ENCODE measurements around the gene DBNL.

Gene DBNL

DNA sequence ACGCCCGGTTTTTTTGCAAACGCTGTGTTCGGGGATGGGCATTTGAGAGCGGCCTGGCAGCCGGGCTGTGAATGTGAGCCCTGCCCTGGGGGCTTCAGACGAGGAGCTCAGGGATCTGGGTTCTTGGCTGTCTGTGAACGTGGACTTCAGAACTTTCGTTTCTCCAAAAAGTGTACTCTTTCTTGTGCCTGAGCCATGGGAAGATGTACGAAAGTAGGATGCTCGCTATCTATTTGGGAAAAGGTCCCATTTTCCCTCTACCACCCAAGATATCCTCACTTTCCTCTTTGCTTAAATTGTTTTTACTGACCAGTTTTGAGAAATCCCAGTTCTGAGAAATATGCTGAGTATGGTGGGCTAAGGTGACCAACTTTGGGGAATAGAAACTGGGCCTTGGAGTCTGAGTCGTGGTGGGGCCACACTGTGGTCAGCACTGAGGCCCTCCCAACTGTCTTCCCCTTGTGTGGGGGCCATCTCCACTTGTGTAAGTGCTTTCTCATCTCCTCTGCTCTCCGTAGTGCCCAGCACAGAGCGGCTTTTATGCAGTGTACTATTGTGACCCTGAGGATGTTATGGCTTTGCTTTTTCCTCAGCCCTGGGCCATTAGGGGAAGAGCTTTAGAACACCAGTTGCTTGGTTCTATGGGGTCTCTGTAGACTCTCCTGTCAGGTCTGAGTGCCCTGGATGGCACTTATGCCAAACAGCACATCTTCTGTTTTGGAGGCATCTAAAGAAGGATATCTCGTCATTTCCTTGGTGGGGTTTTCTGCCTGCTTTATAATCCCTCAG, 918 bp downstream of the DBNL start:
- no peak for DNase-seq

DNA sequence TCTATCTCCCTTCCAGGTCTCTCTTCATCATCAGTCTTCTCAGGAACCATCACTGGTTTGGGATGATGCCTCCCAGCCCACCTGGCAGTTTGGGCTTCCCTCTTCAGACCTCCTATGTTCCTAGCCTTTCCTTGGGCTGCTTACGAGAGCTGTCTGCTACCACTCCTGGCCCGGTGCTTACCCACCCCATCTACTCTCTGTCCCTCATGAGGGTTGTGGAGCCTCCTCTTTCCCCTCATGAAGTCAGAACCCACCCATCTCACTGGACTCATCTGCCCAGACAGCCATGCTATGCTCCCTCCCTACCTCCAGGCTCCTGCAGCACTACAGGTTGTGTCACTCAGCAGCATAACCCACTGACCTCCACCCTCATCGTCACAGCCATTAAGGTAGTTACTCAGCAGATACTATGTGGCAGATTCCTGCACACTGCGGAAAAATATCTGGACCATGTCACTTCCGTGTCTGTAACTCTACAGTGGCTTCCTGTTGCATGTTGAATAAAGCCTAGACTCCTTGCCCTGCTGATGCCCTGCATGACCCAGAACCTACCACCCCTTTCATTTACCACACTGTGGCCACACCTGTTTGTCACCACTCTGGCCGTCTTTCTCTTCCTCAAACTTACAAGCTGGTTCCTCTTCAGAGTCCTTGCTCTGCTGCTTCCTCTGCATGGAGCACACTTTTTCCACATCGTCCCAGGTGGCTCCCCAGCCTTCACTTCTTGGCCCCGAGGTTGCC, 2.0 kb downstream of the DBNL start:
- DNase-seq, result no peak

DNA sequence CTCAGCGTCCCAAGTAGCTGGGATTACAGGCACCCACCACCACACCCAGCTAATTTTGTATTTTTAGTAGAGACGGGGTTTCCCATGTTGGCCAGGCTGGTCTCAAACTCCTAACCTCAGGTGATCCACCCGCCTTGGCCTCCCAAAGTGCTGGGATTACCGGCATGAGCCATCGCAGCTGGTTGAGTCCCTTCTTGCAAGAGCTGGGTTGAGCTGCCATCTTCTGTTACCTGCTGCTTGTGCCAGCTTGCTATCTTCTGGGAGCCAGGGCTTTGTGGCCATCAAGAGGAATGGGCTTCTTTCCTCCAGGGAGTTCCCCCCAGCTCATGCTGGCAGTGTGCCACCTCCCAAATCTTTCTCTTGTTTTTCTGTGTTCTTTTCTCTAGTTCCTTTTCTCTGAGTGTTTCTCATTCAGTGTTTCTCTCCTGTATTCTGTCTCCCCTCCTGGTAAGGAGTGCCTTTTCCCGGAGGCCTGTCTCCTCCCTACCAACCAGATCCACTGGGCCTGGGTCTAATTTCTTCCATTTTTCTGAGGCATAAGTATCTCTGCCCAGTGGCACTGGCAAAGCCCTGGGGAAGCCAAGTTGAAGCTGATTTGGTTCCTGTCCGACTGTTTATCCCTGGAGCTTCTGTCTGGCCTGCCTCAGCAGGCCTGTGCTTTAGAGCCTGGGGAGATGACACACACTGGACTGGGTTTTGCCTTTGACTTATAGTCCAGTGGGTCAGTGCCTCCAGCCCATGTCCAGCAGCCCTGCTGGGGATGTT, 3.7 kb downstream of the DBNL start:
- no peak for DNase-seq

DNA sequence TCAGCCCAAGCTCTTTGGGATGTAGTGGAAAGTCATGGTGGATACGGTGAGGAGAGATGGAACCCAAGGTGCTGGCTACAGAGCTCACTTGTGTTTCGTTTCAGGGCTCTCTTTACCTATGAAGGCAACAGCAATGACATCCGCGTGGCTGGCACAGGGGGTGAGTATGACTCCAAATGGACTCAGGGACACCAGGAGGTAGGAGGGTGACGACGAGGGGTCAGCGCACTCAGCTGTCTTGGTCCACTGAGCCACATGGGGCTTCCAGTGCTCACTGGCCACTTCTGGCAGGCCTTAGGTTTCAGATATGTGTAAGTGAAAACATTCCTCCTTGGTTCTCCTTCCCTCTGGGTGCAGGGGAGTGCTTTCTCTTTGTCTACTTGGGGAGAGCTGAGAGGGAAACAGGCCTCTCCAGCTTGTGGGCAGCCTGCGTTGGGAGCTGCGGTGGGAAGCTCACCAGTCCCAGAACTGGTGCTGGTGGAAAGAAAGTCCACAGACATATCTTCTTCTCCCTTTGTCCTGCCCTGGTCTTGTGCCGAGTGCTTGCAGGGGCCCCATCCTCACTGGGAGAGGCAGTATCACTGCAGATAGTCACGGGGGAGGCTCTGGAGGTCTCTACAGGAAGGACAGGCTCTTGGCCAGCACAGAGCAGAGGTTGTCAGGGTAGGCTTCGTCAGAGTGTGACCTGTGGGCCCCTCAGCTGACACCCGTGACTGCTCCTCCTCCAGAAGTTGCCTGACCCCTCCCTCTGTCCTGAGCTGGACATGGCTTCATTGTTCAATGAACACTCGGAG, 5.8 kb downstream of the DBNL start:
- DNase-seq, result no peak

DNA sequence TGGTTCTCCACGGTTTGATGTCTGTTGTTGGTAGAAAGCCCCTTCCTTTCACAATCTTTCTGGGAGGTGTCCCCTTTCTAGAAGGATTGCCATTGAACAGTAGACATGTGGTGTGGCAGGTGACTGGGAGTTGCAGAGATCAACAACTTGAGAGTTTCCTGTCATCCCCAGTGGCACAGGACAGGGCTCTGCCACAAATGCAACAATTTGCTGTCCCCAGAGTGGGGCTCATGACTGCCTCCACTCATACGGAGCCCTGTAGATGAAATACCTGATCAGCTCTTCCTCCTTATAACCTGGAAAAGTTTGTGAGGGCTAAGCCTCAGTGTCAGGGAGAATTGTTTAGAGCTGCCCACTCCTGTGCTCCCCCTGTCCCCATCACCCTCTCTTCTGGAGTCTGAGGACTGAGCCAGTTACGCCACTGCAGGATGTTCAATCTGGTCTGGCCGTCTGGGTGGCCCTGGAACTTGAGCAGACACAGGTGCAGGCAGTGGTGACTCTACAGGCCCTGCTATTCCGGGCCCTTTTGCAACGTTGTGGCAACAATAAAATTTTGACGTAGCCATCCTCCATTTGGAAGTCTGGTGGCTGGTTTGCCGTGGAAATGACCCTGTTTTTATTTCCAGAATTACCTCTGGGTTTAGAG, 6.5 kb downstream of the DBNL start:
- no peak for DNase-seq

DNA sequence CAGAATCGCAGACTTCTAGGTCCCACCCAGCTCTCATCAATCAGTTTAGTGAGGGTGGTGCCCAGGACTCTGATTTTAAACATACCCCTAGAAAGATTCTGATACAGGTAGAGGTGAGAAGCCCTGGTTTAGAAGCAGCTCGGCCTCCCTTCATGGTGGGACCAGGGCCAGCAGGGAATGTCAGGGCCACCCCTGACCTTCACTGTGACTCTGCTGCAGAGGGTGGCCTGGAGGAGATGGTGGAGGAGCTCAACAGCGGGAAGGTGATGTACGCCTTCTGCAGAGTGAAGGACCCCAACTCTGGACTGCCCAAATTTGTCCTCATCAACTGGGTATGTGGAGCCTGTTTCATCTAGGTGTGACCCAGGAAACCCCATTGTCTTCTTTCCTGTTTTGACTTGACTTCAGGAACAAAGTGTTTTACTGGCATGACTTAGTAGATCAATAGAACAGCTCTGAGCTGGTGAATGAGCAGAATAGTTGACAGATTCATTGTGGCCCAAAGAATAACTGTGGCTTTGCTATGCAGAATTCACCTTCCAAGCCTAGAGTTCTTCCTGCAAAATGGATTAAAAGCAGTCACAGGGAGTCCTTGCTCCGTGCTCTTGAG, 7.2 kb downstream of the DBNL start:
- no peak for DNase-seq

DNA sequence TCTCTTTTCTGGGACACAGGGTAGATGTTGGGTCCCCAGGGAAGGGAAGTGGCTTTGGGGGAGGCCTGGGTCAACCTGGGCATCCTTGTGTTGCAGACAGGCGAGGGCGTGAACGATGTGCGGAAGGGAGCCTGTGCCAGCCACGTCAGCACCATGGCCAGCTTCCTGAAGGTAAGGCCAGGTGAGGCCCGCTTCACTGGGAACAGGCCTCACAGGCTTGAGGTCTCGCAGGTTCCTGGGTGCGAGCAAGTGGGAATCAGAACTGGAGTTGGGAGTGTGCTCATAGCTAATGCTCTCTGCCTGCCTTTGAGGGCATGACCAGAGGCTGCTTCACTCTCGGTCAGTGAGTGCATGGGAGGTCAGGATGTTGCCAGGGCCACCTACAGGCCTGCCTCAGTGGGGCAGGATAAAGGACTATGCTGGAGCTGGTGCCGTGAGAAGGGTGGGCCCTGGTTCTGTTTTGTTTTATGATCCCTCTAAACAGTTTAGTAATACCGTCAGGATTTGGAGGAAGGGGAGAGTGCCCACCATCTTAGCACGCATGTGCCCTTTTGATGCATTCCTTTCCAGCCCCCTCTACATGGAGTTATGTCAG, 8.4 kb downstream of the DBNL start:
- DNase-seq, result no peak

DNA sequence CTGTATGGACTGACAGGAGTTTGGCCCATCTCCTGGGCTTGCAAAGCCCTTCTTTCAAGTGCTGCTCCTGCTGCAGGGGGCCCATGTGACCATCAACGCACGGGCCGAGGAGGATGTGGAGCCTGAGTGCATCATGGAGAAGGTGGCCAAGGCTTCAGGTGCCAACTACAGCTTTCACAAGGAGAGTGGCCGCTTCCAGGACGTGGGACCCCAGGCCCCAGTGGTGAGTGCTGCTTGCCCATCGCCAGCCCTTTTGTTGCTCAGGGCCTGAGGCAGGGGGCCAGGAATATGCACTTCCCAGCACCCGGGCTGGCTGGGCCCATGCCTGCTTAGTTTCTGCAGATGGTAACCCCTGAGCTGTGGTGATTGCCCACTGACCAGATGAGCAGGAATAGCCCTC, 12.2 kb downstream of the DBNL start:
- no peak for DNase-seq

DNA sequence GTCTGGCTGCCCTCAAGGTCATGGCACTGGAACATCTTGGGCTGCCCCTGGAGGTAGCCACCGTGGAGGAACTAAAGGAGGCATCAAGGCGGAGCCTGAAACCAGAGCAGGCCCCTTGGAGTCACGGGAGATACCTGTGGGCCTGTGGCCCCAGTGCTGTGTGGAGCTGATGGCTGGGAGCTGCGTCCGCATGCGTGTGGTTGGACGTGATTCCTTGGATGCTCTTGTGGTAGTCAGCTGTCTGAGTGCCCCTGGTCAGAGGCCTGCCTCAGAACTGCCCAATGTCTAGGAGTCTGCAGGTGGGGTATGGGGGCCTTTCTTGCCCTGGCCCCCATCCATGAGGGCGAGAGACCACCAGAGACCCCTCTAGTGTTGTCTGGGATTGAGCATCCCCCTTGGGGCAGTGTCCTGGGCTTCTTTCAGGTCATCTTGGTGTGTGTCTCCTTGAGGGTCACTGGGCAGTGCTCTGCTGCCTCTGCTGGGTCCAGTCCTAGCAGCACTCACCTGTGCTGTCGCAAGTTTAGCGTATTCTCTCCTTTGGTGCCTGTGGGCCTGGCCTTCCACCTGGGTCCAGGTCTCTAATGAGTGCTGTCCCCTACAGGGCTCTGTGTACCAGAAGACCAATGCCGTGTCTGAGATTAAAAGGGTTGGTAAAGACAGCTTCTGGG, 12.8 kb downstream of the DBNL start:
- DNase-seq, result no peak

DNA sequence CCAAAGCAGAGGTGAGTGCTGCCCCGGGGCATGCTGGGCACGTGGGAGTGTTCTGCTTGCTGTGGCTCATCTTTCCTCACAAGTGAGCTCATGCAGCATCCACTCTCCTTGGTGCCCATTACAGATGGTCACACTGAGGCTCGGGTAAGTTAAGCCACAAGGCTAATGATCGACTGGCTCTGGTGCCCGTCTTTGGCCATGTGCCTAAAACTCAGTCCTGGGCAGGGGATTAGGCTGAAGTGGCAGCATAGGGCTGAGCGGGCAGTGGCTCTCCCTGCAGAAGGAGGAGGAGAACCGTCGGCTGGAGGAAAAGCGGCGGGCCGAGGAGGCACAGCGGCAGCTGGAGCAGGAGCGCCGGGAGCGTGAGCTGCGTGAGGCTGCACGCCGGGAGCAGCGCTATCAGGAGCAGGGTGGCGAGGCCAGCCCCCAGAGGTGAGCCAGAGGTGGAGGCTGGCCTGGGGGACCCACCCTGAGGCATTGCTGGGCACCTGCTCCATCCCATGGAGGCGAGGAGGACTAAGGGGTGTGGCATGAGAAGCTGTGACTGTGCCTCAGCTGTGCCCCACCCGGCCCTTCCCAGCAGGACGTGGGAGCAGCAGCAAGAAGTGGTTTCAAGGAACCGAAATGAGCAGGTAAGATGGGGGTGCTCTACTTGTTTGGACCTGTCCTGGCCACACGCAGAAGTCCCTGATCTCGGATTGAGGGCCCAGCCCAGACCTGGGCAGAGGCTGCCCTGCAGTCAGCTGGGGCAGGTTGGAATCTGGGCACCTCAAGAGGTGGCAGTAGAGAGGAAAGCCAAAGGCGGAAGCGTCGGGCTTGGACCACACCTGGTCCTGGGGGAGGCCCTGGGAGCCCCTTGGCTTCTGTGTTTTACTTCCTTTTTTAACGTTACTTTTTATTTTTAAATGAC, 13.6 kb downstream of the DBNL start:
- DNase-seq, result no peak

DNA sequence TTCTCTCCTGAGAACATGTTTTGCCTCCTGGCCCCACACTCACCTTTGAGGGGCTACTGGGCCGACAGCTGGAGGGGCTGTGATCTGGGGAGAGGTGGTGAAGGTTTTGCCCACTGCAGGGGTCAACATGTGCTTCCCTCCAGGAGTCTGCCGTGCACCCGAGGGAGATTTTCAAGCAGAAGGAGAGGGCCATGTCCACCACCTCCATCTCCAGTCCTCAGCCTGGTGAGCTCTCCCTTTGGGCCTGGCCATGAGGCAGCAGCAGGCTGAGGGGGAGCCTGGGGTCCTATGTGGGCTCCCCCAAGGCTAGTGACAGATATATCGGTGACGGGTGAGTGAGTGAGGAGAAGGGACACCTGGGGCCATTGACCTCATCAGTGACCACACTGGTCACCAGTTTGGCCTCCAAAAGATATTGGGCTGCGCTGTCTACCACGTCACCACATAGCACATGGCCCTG, 14.3 kb downstream of the DBNL start:
- no peak for DNase-seq

DNA sequence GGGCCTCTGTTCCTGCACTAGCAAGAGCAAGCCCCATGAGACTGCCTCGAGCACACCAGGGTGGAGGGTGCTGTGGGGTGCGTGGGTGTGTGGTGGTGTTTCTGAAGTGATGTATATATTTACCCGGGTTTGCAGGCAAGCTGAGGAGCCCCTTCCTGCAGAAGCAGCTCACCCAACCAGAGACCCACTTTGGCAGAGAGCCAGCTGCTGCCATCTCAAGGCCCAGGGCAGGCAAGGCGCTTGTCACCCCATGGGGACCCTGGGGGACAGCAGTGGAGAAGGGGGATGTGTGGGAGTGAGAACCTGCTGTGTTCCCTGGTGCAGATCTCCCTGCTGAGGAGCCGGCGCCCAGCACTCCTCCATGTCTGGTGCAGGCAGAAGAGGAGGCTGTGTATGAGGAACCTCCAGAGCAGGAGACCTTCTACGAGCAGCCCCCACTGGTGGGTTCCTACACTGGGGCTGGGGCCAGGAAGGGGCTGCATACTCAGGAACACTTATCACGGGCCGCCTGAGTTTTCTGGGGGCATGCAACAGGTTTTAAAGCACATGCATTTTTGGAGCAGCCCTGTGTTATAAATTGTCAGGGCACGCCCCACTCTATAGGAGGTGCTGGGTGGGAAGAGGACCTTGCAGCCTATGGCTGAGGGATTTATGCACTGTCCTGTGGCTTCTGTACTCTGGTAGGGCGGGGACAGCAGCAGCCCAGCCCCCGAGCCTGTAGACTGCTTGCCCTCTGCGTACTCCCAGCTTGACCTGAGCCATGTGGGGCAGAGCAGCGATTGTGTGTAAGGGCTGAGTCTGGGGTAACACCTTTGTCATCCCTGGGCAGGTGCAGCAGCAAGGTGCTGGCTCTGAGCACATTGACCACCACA, 15.0 kb downstream of the DBNL start:
- no peak for DNase-seq

DNA sequence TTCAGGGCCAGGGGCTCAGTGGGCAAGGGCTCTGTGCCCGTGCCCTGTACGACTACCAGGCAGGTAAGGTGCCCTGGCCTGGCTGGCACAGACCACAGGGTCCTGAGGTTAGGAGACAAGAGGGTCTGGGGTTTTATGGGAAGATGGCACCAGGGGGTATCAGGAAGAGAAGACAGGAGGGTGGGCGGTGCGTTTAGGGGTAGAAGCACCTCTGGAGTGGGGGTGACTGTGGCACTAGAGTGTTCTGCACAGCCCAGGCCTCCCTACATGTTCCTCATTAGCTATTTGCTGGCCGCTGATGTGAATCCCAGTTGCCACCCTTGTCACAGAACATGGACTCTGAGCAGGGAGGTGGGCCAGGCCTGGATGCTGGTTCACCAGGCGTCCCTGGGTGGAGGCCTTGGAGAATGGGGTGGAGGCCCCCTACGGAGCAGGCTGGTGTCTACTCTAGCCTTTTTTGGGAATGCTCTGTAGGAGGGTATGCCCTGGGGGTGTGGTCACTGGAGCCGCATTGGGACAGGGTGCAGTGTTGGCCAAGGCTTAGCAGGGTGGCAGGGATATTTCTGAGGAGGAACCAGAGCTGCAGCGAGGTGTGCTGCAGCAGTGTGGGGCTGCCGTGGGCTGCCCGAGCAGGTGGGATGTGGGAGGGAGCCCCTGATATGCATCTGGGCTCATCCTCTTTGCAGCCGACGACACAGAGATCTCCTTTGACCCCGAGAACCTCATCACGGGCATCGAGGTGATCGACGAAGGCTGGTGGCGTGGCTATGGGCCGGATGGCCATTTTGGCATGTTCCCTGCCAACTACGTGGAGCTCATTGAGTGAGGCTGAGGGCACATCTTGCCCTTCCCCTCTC, 15.8 kb downstream of the DBNL start:
- no peak for DNase-seq

DNA sequence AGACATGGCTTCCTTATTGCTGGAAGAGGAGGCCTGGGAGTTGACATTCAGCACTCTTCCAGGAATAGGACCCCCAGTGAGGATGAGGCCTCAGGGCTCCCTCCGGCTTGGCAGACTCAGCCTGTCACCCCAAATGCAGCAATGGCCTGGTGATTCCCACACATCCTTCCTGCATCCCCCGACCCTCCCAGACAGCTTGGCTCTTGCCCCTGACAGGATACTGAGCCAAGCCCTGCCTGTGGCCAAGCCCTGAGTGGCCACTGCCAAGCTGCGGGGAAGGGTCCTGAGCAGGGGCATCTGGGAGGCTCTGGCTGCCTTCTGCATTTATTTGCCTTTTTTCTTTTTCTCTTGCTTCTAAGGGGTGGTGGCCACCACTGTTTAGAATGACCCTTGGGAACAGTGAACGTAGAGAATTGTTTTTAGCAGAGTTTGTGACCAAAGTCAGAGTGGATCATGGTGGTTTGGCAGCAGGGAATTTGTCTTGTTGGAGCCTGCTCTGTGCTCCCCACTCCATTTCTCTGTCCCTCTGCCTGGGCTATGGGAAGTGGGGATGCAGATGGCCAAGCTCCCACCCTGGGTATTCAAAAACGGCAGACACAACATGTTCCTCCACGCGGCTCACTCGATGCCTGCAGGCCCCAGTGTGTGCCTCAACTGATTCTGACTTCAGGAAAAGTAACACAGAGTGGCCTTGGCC, 16.6 kb downstream of the DBNL start:
- no peak for DNase-seq

DNA sequence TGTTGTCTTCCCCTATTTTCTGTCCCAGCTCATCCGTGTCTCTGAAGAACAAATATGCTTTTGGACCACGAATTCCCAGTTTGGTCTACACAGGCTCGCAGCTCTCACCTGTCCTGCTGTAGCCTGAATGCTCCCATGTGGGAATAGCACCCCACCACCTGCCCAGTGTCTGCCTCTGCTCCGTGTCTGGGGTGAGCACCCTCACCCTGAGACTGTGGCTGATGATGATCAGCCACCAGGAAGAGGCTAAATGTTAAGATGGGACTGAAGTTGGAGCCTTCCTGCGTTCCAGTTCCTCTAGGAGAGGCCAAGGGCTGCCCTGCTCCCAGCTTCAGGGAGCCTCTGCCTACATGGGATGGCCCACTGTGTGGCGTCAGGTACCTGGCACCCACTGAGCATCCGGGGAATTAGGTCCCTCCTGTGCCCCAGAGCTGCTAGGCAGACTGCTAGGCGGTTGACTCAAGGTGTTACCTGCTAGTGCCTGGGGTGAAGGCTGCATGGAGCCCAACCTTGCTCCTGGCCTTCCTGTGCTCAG, 17.2 kb downstream of the DBNL start:
- DNase-seq, result no peak

DNA sequence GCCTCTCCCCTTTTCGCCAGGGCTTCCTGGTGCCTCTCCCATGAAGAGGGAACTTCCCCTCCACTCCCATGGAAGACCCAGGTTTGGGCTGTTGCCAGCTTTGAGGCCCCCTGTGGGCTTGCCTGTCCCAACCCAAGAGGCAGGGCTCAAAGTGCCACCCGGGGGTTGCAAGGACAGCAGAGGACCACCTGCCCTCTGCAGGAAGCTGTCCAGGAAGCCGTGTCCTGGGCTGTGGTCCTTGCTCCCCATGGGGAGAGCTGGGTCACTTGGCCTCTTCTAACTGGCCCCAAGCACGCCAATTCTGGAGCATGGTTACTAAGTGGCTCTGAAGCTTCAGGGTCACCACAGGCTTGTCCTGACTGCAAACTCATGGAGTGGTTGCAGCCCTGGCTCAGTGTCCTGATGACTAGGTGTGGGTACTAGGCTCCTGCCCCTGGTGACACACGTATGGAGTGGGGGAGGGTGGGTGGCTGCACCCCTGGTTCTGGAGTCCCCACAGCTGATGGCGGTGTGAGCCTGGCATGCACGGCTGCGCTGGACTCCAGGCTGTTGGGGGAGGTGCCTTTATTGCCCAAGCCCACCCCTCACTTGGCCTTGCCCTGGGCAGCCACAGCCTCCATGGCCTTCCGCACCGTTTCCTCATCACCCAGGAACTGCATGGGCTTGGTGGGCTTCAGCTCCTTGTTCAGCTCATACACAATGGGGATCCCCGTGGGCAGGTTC, 17.8 kb downstream of the DBNL start:
- no peak for DNase-seq

Data from EL (cell line).